ENCODE data around the gene TRIM49C.
"Not testable (repeated sequence)": the region's sequence is repeated elsewhere in the genome, so short reads cannot be mapped to it uniquely, and the experiment has no call there.

The TRIM49C gene, protein sequence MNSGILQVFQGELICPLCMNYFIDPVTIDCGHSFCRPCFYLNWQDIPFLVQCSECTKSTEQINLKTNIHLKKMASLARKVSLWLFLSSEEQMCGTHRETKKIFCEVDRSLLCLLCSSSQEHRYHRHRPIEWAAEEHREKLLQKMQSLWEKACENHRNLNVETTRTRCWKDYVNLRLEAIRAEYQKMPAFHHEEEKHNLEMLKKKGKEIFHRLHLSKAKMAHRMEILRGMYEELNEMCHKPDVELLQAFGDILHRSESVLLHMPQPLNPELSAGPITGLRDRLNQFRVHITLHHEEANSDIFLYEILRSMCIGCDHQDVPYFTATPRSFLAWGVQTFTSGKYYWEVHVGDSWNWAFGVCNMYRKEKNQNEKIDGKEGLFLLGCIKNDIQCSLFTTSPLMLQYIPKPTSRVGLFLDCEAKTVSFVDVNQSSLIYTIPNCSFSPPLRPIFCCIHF

DNA sequence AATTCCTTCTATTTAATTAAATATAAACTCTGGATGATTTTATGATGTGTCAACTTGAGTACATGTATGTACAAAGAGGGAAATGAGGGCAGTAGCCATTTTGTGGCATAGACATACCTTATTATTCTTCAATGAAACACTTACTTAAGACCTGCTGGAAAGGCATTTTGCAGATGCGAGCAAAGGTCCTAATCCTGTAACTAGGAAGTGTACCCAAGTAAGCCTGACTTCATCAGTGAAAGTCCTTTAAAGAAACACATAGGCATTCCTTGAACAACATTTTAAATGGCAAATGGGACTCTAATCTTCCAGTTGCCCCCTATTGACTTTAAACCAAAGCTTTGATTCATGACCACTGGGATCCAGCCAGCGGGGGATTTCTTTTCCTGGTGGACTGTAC lies at the start of gene TRIM49C:
Gene TRIM49C (plus strand): TSS at position 301 of the 400 bp plus-strand sequence. CDS start 4,106 bp downstream, outside the sequence.
- CTCF ChIA-PET; POLR2A ChIA-PET; H3K4me3 ChIP-seq (ENCODE audit: low read depth, low read length); DNase-seq (ENCODE audit: low read depth, low spot score): not testable (repeated sequence)

DNA sequence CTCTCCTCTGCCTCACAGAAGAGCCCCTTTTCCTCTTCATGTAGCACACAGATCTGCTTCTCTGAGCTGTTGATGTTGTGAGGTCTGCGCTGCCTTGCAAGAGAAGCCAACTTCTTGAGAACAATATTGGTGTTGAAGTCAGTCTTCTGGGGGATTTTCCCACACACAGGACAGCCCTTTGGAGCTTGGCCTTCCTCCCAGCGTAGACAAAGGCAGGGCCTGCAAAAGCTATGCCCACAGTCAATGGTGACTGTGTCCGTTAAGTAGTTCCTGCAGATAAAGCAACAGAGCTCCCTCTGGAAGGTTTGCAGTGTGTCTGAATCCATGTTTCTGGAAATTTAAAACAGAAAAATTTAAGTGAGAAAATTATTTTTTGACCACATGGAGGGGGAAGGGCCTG lies 6.7 kb upstream of the TRIM49C start:
- DNase-seq (ENCODE audit: low read depth, low spot score); POLR2A ChIA-PET; H3K4me3 ChIP-seq (ENCODE audit: low read depth, low read length); CTCF ChIA-PET: not testable (repeated sequence)

DNA sequence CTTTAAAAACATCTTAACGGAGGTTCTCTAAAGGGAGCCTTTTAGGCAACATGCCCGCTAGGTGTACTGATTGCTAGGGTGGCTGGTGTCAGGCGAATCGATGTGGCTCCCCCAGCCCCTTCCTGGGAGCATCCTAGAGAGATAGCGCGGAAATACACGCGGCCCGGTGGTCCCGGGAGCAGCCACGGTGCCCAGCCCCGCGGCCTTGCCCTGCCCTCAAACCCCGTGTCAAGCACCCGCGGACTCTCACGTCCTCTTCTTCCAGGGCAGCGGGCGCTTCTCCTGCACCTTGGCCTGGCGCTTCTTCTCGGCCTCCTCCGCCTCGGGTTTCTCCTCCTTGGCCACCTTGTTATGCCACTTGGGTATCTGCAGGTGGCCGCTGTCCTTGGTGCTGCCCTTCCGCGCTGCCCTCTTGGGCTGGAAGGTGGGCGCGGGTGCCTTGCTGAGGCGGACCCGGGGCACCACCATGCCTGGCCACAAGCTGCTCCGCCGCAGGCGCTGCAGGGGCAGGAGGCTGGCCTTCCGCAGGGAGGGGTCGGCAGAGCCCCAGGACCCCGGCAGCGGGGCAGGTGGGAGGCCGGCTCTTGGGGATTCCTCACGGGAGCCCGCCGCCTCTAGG lies 20.8 kb downstream of the TRIM49C start:
- DNase-seq (ENCODE audit: low read depth, low spot score); CTCF ChIA-PET; POLR2A ChIA-PET; H3K4me3 ChIP-seq (ENCODE audit: low read depth, low read length): not testable (repeated sequence)

DNA sequence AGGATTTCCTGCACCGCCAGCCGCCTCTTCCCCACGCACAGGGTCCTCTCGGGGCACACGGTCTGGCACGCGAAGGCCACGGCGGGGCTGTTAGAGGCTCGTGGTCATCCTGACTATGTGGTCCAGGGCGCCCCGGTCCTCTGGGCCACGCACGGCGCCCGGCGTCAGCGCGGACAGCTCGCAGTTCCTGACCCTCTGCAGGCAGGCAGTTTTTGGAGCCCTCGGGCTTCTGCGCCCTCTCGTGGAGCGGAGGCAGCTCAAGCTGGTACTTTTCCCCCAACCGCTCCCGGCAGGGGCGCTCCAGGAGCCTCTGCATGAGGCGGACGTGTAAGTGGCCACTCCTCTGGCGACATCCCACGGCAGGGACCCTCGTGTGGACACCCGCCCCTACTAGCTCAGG lies 21.4 kb downstream of the TRIM49C start:
- POLR2A ChIA-PET; CTCF ChIA-PET; DNase-seq (ENCODE audit: low read depth, low spot score); H3K4me3 ChIP-seq (ENCODE audit: low read depth, low read length): not testable (repeated sequence)

DNA sequence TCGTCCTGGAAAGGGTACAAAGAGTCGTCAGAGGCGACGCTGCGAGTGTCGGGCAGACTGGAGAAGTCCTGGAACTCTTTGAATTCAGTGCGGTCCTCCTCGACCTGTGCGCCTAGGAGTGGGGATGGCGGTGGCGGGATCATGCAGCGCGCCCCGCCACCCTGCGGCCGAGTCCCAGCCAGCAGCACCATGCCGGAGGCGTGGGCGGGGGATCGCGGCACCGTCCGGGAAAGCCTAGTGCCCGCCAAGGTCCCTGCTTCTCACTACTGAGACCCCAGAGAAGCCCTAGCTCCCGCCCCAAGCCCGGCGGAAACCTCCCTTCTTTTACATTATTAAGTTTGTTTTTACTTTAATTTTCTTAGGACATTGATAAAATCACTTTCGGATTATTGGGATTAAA lies 22.6 kb downstream of the TRIM49C start:
- POLR2A ChIA-PET; H3K4me3 ChIP-seq (ENCODE audit: low read depth, low read length); DNase-seq (ENCODE audit: low read depth, low spot score); CTCF ChIA-PET: not testable (repeated sequence)

DNA sequence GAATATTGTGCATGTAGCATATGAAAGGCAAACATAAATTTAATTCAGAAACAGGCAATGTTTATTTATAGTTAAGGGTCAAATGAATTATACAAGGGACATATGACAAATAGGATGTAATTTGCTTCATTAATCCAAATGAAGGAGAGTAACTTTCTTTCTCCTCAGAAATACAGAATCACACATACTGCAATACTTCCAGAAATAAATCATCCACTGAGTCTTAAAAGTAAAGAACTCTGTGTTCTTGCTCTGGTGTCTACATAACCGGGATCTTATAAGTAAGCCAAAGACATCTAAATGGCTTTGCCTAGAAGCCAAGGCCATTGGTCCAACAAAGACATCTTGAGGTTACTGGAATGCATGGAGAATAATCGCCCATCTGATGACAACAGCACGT lies 54.7 kb downstream of the TRIM49C start, which contains the start of gene UBTFL1:
Gene UBTFL1 (plus strand): TSS at position 301 of the 400 bp plus-strand sequence. CDS start 0 bp downstream, at position 301.
- POLR2A ChIA-PET; CTCF ChIA-PET; DNase-seq (ENCODE audit: low read depth, low spot score); H3K4me3 ChIP-seq (ENCODE audit: low read depth, low read length): not testable (repeated sequence)

DNA sequence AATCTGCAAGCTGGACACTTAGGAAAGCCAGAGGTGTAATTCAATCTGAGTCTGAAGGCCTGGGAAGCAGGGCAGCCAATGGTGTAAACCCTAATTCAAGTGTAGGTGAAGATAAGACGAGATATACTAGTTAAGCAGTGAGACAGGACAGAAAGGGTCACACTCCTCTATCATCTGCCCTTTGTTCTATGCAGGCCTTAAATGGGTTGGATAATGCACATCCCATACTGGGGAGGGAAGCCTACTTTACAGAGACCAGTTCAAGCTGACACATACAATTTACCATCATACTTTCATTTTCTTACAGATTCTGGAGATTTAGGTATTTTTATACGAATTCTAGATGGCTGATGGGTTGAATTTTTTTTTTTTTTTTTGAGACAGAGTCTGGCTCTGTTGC lies 57.8 kb downstream of the TRIM49C start:
- POLR2A ChIA-PET; DNase-seq (ENCODE audit: low read depth, low spot score): not testable (repeated sequence)

More for the DNA sequence above, 57.8 kb downstream of the TRIM49C start:
- CTCF ChIA-PET; H3K4me3 ChIP-seq (ENCODE audit: low read depth, low read length): not testable (repeated sequence)

Measured in AG04449 (cell line).